ENCODE measurements around the gene PTPRN2.
"Not testable (repeated sequence)": the region's sequence is repeated elsewhere in the genome, so short reads cannot be mapped to it uniquely, and the experiment has no call there.

PTPRN2 gene

DNA sequence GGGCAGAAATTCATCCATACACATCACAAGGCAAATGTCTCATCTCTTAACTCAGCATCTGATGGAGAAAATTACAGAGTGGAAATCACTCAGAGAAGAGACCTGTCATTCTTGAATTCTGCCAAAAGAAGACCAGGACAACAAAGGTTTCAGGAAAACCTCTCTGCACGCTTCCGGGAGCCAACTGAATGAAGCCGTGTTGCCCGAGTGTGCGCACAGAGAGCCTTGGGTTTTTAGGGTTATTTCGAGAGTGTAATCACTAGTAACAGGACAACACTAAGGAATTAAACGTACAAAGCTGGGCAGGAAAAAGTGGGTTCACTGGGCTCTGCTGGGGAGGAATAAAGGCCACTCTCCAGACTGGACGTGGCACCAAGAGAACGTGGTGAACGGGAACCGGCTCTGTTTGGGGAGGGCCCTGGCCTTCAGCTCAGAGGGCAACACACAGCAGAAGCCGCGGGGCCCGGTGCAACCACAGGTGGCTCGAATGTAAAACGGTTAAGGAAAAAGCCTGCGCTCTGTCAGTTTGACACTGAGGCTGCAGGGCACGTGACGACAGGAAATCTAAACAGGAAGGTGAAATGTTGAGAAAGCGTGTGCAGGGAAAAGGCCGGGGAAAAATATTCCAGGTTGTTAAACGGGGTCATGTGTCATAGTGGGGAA, 919.3 kb downstream of the PTPRN2 start:
- WGBS (ENCODE audit: extremely low coverage, insufficient coverage, low lambda C conversion rate) = no CpG with 5 or more reads among the region's 22 CpGs
- DNase-seq = no peak
- H3K79me1 ChIP-seq (ENCODE audit: low read length) = no peaks in the 10 kb centered on the region

DNA sequence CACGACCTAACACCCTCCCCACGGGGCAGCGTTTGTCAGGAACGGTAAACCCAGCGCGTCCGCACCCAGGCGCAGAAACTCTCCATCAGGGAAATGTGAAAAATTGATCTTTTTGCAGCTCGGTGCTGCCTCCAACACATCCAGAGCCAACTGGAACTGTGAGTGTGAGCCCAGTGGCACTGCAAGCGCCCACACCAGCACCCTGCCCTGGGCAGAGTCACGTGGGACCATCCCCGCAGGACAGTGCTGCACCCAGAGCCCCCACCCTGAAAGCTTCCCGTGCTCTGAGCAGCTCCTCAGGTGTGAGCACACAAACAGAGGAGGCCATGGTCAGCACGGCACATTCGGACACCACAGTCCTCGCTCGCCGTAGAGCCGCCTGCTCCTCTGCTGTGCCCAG, 919.9 kb downstream of the PTPRN2 start:
- WGBS (ENCODE audit: extremely low coverage, insufficient coverage, low lambda C conversion rate) = no CpG with 5 or more reads among the region's 19 CpGs
- no peak overlapping the region for H3K27ac ChIP-seq (ENCODE audit: low read depth, low read length)
- H3K4me3 ChIP-seq (ENCODE audit: low read length) = no peak overlapping the region
- no peak for DNase-seq
- no peaks in the 10 kb centered on the region for H3K36me3 ChIP-seq (ENCODE audit: control insufficient read depth, insufficient read depth, low read length)
- H3K27me3 ChIP-seq (ENCODE audit: insufficient read depth, low read length, poor library complexity) = no peaks in the 10 kb centered on the region
- no peak overlapping the region for H2BK15ac ChIP-seq (replicated peaks; ENCODE audit: low read depth)
- H3K9ac ChIP-seq (ENCODE audit: low read length) = no peak overlapping the region
- no peak overlapping the region for H3K56ac ChIP-seq (ENCODE audit: low read length)
- H2BK120ac ChIP-seq (ENCODE audit: low read depth, low read length) = no peak overlapping the region
- H3K23ac ChIP-seq (ENCODE audit: low read length) = no peak overlapping the region
- H3K4me2 ChIP-seq (ENCODE audit: low read length) = no peak overlapping the region
- H3K18ac ChIP-seq (ENCODE audit: low read length) = no peak overlapping the region
- H3K79me1 ChIP-seq (ENCODE audit: low read length) = no peaks in the 10 kb centered on the region
- no peak overlapping the region for H3K4ac ChIP-seq (ENCODE audit: low read depth, low read length)
- H4K5ac ChIP-seq (ENCODE audit: low read length) = no peak overlapping the region
- H3K4me1 ChIP-seq (ENCODE audit: control insufficient read depth, low read depth, low read length) = no peaks in the 10 kb centered on the region
- H4K8ac ChIP-seq (ENCODE audit: low read depth, low read length) = no peak overlapping the region
- H2BK5ac ChIP-seq (ENCODE audit: low read length) = no peak overlapping the region
- H2AK5ac ChIP-seq (ENCODE audit: low read length) = no peak overlapping the region
- H3K79me2 ChIP-seq (ENCODE audit: control insufficient read depth, insufficient read depth, low read length) = no peaks in the 10 kb centered on the region

More for the DNA sequence above, 919.3 kb downstream of the PTPRN2 start:
- no peak overlapping the region for H2BK120ac ChIP-seq (ENCODE audit: low read depth, low read length)
- no peaks in the 10 kb centered on the region for H3K79me2 ChIP-seq (ENCODE audit: control insufficient read depth, insufficient read depth, low read length)
- no peak overlapping the region for H2BK15ac ChIP-seq (replicated peaks; ENCODE audit: low read depth)
- H3K27ac ChIP-seq (ENCODE audit: low read depth, low read length) = no peak overlapping the region
- no peak overlapping the region for H3K23ac ChIP-seq (ENCODE audit: low read length)
- H3K36me3 ChIP-seq (ENCODE audit: control insufficient read depth, insufficient read depth, low read length) = no peaks in the 10 kb centered on the region
- H3K18ac ChIP-seq (ENCODE audit: low read length) = no peak overlapping the region
- H4K5ac ChIP-seq (ENCODE audit: low read length) = no peak overlapping the region
- no peak overlapping the region for H3K4me2 ChIP-seq (ENCODE audit: low read length)
- no peaks in the 10 kb centered on the region for H3K4me1 ChIP-seq (ENCODE audit: control insufficient read depth, low read depth, low read length)
- no peak overlapping the region for H2AK5ac ChIP-seq (ENCODE audit: low read length)
- no peak overlapping the region for H3K56ac ChIP-seq (ENCODE audit: low read length)
- no peak overlapping the region for H2BK5ac ChIP-seq (ENCODE audit: low read length)
- no peak overlapping the region for H3K4me3 ChIP-seq (ENCODE audit: low read length)
- H3K9ac ChIP-seq (ENCODE audit: low read length) = no peak overlapping the region
- no peak overlapping the region for H3K4ac ChIP-seq (ENCODE audit: low read depth, low read length)
- no peaks in the 10 kb centered on the region for H3K27me3 ChIP-seq (ENCODE audit: insufficient read depth, low read length, poor library complexity)
- H4K8ac ChIP-seq (ENCODE audit: low read depth, low read length) = no peak overlapping the region

DNA sequence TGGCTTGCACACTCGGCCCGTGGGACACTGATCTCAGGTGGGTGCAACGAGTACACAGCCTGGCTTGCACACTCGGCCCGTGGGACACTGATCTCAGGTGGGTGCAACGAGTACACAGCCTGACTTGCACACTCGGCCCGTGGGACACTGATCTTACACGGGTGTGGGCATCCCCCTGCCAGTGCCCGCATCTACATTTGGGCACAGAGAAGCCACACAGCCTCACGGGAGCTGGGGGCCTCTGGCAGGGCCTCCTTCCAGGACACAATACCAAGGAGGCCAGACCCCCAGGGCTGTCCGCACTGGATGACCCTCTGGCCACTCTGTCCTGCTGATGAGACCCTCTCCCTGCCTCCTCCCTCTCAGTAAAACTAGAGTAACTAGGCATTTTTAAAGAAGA, 920.4 kb downstream of the PTPRN2 start:
- H3K27me3 ChIP-seq (ENCODE audit: insufficient read depth, low read length, poor library complexity) = no peaks in the 10 kb centered on the region
- H3K56ac ChIP-seq (ENCODE audit: low read length) = no peak overlapping the region
- H3K79me1 ChIP-seq (ENCODE audit: low read length) = no peaks in the 10 kb centered on the region
- H3K27ac ChIP-seq (ENCODE audit: low read depth, low read length) = no peak overlapping the region
- H2AK5ac ChIP-seq (ENCODE audit: low read length) = no peak overlapping the region
- DNase-seq = no peak
- no peak overlapping the region for H2BK15ac ChIP-seq (replicated peaks; ENCODE audit: low read depth)
- H3K9ac ChIP-seq (ENCODE audit: low read length) = no peak overlapping the region
- H3K79me2 ChIP-seq (ENCODE audit: control insufficient read depth, insufficient read depth, low read length) = no peaks in the 10 kb centered on the region
- H2BK5ac ChIP-seq (ENCODE audit: low read length) = no peak overlapping the region
- no CpG with 5 or more reads among the region's 12 CpGs for WGBS (ENCODE audit: extremely low coverage, insufficient coverage, low lambda C conversion rate)
- no peak overlapping the region for H4K5ac ChIP-seq (ENCODE audit: low read length)
- no peak overlapping the region for H3K23ac ChIP-seq (ENCODE audit: low read length)
- H3K4me3 ChIP-seq (ENCODE audit: low read length) = no peak overlapping the region
- no peak overlapping the region for H3K4me2 ChIP-seq (ENCODE audit: low read length)
- H3K4ac ChIP-seq (ENCODE audit: low read depth, low read length) = no peak overlapping the region
- H3K36me3 ChIP-seq (ENCODE audit: control insufficient read depth, insufficient read depth, low read length) = no peaks in the 10 kb centered on the region
- H3K4me1 ChIP-seq (ENCODE audit: control insufficient read depth, low read depth, low read length) = no peaks in the 10 kb centered on the region
- H3K18ac ChIP-seq (ENCODE audit: low read length) = no peak overlapping the region
- no peak overlapping the region for H4K8ac ChIP-seq (ENCODE audit: low read depth, low read length)
- H2BK120ac ChIP-seq (ENCODE audit: low read depth, low read length) = no peak overlapping the region

DNA sequence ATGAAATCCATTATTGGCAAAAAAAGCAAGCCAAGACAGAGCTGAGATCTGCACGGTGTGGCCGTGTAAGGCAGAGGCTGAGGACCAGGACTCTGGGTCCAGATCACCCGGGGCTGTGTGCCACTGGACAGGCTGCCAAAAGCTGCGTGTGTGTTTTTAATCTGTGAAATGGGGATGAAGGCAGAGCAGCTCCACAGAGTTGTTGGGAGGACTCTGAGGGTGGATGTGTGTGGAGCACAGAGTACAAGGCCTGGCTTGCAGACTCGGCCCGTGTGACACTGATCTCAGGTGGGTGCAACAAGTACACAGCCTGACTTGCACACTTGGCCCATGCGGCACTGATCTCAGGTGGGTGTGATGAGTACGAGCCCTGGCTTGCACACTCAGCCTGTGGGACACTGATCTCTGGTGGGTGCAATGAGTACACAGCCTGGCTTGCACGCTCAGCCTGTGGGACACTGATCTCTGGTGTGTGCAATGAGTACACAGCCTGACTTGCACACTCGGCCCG, 921.0 kb downstream of the PTPRN2 start:
- Histone ChIP-seq H3K27ac (ENCODE audit: low read depth, low read length) (no peak overlapping the region), H3K36me3 (ENCODE audit: control insufficient read depth, insufficient read depth, low read length) (no peaks in the 10 kb centered on the region), H3K4me1 (ENCODE audit: control insufficient read depth, low read depth, low read length) (no peaks in the 10 kb centered on the region), H3K23ac (ENCODE audit: low read length) (no peak overlapping the region), H3K4me2 (ENCODE audit: low read length) (no peak overlapping the region), H3K4ac (ENCODE audit: low read depth, low read length) (no peak overlapping the region), H3K79me2 (ENCODE audit: control insufficient read depth, insufficient read depth, low read length) (no peaks in the 10 kb centered on the region), H4K5ac (ENCODE audit: low read length) (no peak overlapping the region), H3K27me3 (ENCODE audit: insufficient read depth, low read length, poor library complexity) (no peaks in the 10 kb centered on the region), H3K18ac (ENCODE audit: low read length) (no peak overlapping the region), H3K9ac (ENCODE audit: low read length) (no peak overlapping the region), H2BK15ac (replicated peaks; ENCODE audit: low read depth) (no peak overlapping the region), H4K8ac (ENCODE audit: low read depth, low read length) (no peak overlapping the region), H2BK120ac (ENCODE audit: low read depth, low read length) (no peak overlapping the region), H2AK5ac (ENCODE audit: low read length) (no peak overlapping the region), H3K56ac (ENCODE audit: low read length) (no peak overlapping the region), H3K79me1 (ENCODE audit: low read length) (no peaks in the 10 kb centered on the region), H3K4me3 (ENCODE audit: low read length) (no peak overlapping the region), H2BK5ac (ENCODE audit: low read length) (no peak overlapping the region)
- WGBS (ENCODE audit: extremely low coverage, insufficient coverage, low lambda C conversion rate) = no CpG with 5 or more reads among the region's 11 CpGs
- no peak for DNase-seq

DNA sequence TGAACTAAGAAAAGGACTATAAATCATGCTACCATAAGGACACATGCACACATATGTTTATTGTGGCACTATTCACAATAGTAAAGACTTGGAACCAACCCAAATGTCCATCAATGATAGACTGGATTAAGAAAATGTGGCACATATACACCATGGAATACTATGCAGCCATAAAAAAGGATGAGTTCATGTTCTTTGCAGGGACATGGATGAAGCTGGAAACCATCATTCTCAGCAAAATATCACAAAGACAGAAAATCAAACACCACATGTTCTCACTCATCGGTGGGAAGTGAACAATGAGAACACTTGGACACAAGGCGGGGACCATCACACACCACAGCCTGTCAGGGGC, 922.0 kb downstream of the PTPRN2 start:
- H3K4me2 ChIP-seq (ENCODE audit: low read length); H3K27ac ChIP-seq (ENCODE audit: low read depth, low read length); H2AK5ac ChIP-seq (ENCODE audit: low read length); H2BK120ac ChIP-seq (ENCODE audit: low read depth, low read length); H3K9ac ChIP-seq (ENCODE audit: low read length); H4K5ac ChIP-seq (ENCODE audit: low read length); H3K4me1 ChIP-seq (ENCODE audit: control insufficient read depth, low read depth, low read length); H3K56ac ChIP-seq (ENCODE audit: low read length); H3K27me3 ChIP-seq (ENCODE audit: insufficient read depth, low read length, poor library complexity); H3K79me2 ChIP-seq (ENCODE audit: control insufficient read depth, insufficient read depth, low read length); H2BK15ac ChIP-seq (replicated peaks; ENCODE audit: low read depth); H3K79me1 ChIP-seq (ENCODE audit: low read length); H3K4ac ChIP-seq (ENCODE audit: low read depth, low read length); DNase-seq; H3K18ac ChIP-seq (ENCODE audit: low read length); H4K8ac ChIP-seq (ENCODE audit: low read depth, low read length); H3K23ac ChIP-seq (ENCODE audit: low read length); H3K4me3 ChIP-seq (ENCODE audit: low read length); H3K36me3 ChIP-seq (ENCODE audit: control insufficient read depth, insufficient read depth, low read length); H2BK5ac ChIP-seq (ENCODE audit: low read length): not testable (repeated sequence)
- WGBS (ENCODE audit: extremely low coverage, insufficient coverage, low lambda C conversion rate) = no CpG with 5 or more reads among the region's 2 CpGs
